ENCODE measurements around the gene TMEM161A. TPM values are rescaled to one million over a fixed set of nuclear protein-coding genes. Genes with fewer than 3 reads are reported as not detected.
A peak's percentile ranks its signal among the peaks of the same experiment; 100 is the strongest.

Gene TMEM161A
- total and polyA plus RNA-seq, 2 of the 13 experiments (the other 11 are each of a cell fraction or from before 2014, with no cell fraction given): 25.9 to 31.4 TPM

DNA sequence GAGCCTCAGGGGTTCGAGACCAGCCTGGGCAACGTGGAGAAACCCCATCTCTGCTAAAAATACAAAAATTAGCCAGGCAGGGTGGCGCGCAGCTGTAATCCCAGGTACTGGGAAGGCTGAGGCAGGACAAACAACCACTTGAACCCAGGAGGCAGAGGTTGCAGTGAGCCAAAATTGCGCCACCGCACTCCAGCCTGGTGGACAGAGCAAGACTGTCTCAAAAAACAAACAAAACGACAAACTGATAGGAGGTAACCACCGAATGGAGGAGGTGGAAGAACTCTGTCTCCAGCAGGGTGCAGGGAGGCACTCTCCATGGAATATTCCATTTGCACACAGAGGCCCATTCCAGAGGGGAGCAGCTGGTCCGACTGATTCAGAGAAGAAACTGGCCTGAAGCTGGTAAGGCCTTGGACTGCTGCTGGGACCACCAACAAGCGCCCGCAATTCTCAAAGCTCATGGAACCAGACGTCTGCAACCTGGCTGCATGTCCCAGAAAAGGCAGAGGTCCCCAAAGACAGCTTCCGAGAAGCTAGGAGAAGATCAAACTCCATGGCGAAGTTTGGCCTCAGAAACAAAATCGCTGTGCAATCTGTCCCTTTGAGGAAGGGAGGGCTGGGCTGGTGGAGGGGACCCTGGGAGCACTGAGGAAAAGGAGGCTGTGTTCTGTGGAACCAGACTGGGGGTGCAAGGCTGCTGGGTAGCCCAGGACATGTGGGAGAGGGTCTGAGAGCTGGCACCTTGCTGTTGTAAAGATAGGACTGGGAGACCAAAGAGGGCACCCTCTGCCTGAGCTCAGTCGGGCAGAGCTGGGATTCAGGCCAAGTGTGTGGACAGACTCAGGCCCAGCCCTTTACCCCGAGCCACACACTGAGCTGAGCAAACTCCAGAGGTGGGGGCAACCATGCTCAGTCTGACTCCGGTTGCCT lies 39.3 kb downstream of the TMEM161A start (continued):
- TF ChIP-seq ZSCAN25 (CRISPR knock-in tag; IDR thresholded peaks at IDR 0.05): no peak
- no peak for TF ChIP-seq PTBP1 (IDR thresholded peaks at IDR 0.05; ENCODE audit: low read depth, low read length, poor library complexity, severe bottlenecking)
- 0 out of 2 replicates have a peak, but pooled peaks have one; percentile 28 for TF ChIP-seq ZNF224 (CRISPR knock-in tag; IDR thresholded peaks at IDR 0.05)
- TF ChIP-seq ZNF564 (CRISPR knock-in tag; IDR thresholded peaks at IDR 0.05): no peak
- TF ChIP-seq SIN3A (IDR thresholded peaks at IDR 0.05; ENCODE audit: borderline replicate concordance, low read depth, low read length): no peak
- TF ChIP-seq ZNF10 (CRISPR knock-in tag; IDR thresholded peaks at IDR 0.05; ENCODE audit: borderline replicate concordance, low read depth): no peak
- no peak for TF ChIP-seq ZNF615 (CRISPR knock-in tag; IDR thresholded peaks at IDR 0.05; ENCODE audit: borderline replicate concordance)
- TF ChIP-seq, protein P1, sequence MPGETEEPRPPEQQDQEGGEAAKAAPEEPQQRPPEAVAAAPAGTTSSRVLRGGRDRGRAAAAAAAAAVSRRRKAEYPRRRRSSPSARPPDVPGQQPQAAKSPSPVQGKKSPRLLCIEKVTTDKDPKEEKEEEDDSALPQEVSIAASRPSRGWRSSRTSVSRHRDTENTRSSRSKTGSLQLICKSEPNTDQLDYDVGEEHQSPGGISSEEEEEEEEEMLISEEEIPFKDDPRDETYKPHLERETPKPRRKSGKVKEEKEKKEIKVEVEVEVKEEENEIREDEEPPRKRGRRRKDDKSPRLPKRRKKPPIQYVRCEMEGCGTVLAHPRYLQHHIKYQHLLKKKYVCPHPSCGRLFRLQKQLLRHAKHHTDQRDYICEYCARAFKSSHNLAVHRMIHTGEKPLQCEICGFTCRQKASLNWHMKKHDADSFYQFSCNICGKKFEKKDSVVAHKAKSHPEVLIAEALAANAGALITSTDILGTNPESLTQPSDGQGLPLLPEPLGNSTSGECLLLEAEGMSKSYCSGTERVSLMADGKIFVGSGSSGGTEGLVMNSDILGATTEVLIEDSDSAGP (CRISPR knock-in tag; IDR thresholded peaks at IDR 0.05; ENCODE audit: borderline replicate concordance): peak; percentile 47
- peak; percentile 75; the same call in 1 of the 2 replicates for TF ChIP-seq ZNF205 (CRISPR knock-in tag; IDR thresholded peaks at IDR 0.05)
- no peak for TF ChIP-seq MAFG (CRISPR knock-in tag; IDR thresholded peaks at IDR 0.05)
- TF ChIP-seq ZBTB3 (CRISPR knock-in tag; IDR thresholded peaks at IDR 0.05; ENCODE audit: borderline replicate concordance, low read depth): peak; percentile 35; the same call in 1 of the 2 replicates
- no peak for TF ChIP-seq ZNF841 (CRISPR knock-in tag; IDR thresholded peaks at IDR 0.05; ENCODE audit: borderline replicate concordance)
- TF ChIP-seq ERF (CRISPR knock-in tag; IDR thresholded peaks at IDR 0.05): peak; percentile 72; the same call in 1 of the 2 replicates
- TF ChIP-seq, protein P2, sequence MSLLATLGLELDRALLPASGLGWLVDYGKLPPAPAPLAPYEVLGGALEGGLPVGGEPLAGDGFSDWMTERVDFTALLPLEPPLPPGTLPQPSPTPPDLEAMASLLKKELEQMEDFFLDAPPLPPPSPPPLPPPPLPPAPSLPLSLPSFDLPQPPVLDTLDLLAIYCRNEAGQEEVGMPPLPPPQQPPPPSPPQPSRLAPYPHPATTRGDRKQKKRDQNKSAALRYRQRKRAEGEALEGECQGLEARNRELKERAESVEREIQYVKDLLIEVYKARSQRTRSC (CRISPR knock-in tag; IDR thresholded peaks at IDR 0.05; ENCODE audit: low read depth): no peak
- no peak for TF ChIP-seq FOXA1 (IDR thresholded peaks at IDR 0.05)
- peak; percentile 78 for TF ChIP-seq FOXA1 (CRISPR knock-in tag; IDR thresholded peaks at IDR 0.05)
- TF ChIP-seq ARID2 (CRISPR knock-in tag; IDR thresholded peaks at IDR 0.05; ENCODE audit: borderline replicate concordance): no peak
- no peak for TF ChIP-seq ZNF773 (CRISPR knock-in tag; IDR thresholded peaks at IDR 0.05; ENCODE audit: borderline replicate concordance)
- no peak for TF ChIP-seq MEF2D (CRISPR knock-in tag; IDR thresholded peaks at IDR 0.05)
- TF ChIP-seq ZNF468 (CRISPR knock-in tag; IDR thresholded peaks at IDR 0.05): no peak
- no peak for TF ChIP-seq REXO4 (CRISPR knock-in tag; IDR thresholded peaks at IDR 0.05; ENCODE audit: borderline replicate concordance)
- TF ChIP-seq KAT2B (IDR thresholded peaks at IDR 0.05; ENCODE audit: borderline replicate concordance, low read depth, low read length): no peak
- no peak for TF ChIP-seq TBP (CRISPR knock-in tag; IDR thresholded peaks at IDR 0.05)
- no peak for TF ChIP-seq ATRX (CRISPR knock-in tag; IDR thresholded peaks at IDR 0.05; ENCODE audit: borderline replicate concordance)
- TF ChIP-seq ZNF383 (CRISPR knock-in tag; IDR thresholded peaks at IDR 0.05; ENCODE audit: borderline replicate concordance): no peak
- peak; percentile 39 for TF ChIP-seq ASH2L (IDR thresholded peaks at IDR 0.05; ENCODE audit: insufficient read length, low read depth, low read length)
- TF ChIP-seq ZSCAN9 (CRISPR knock-in tag; IDR thresholded peaks at IDR 0.05; ENCODE audit: borderline replicate concordance): peak; percentile 81; the same call in 1 of the 2 replicates
- TF ChIP-seq ZSCAN31 (CRISPR knock-in tag; IDR thresholded peaks at IDR 0.05; ENCODE audit: low read depth): peak; percentile 69
